HG02938 (cell line): ENCODE measurements around the gene C4orf33.
"Not testable (repeated sequence)": the region's sequence is repeated elsewhere in the genome, so short reads cannot be mapped to it uniquely, and the experiment has no call there.

Experiments used
- ATAC-seq: cut with Tn5 transposase; IDR thresholded peaks from one replicate; pipeline ENCODE4 v1.9.1; 2021; ENCODE audit warnings: mild to moderate bottlenecking, moderate library complexity; ENCODE audit not compliant: unreplicated experiment

Gene C4orf33

GRCh38 chr4:129126614-129127013 lies 30.7 kb downstream of the C4orf33 start:
- ATAC-seq = not testable (repeated sequence)

DNA sequence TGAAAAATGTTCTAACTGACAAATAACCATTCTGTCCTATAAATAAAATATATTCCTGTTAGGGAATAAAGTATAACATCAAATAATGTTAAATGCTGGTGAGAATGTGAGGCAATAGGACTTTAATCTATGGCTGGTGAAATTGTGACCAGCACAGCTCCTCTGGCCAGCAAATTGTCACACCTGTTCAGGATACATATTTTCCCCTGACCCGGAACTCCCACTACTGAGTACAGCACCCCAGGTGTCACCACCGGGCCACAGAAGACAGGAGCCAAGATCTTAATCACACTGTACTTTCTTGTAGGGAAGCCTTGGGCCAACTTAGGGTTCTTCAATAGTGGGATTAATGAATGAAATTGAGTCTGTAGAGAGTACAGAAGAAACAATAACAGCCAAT lies 33.2 kb downstream of the C4orf33 start:
- ATAC-seq = no peak

DNA sequence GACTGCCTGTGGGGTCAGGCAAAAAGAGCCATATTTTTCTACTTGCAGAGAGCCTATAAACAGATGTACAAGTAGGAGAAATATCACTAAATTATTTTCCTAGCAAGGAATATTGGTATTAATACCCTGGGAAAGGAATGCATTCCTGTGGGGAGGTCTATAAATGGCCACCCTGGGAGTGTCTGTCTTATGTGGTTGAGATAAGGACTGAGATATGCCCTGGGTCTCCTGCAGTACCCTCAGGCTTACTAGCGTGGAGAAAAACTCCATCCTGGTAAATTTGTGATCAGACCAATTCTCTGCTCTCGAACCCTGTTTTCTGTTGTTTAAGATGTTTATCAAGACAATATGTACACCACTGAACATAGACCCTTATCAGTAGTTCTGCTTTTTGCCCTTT lies 35.4 kb downstream of the C4orf33 start:
- no peak for ATAC-seq

GRCh38 chr4:129136433-129136832 lies 40.5 kb downstream of the C4orf33 start:
- no peak for ATAC-seq

DNA sequence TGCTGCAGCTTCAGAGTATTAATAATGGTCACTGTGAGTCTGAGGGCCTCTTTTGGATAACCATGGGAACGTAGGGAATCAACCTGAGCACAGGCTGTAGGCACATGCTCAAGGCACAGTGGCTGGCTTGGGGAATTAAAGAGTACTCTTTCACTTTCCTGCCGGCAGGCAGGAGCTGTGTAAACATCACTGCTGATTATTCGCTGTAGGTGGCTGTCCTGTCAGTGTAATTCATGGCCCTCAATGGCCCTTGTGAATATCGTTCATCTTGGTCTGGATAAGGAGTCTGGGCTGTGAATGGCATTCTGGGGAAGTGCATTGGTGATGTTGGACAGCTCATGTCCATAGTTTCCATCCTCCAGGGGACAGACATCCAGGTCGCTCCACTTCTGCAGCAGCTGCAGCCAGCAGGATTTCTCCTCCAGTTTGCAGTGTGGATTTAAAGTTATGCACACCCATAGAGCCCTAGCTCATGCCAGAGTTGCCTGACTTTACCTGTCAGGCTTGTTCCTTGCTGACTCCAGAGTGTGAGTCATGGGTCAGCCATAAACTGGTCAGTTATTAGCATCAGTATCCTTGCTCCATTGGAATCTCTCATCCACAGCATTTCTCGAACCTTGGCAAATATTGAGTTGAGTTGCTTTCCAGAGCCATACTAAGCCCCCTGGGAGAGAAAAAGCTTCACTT lies 43.0 kb downstream of the C4orf33 start:
- ATAC-seq = no peak

DNA sequence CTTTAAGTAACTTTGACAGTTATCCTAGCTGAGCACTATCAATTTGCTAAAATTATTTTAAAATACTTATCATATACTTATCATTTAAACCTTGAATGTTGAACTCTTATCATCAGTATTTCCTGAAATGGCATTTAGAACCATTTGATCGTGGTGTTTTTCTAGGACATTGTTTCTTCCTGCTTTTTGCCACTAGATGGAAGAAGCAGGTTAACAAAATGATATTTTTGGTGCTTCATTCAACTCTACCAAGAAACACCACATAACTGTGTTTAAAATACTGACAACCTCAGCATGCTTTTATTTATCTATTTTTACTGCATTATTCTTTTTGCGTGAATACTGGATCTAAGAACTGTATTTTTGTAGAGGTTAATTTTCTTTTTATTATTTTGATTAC lies 44.6 kb downstream of the C4orf33 start:
- ATAC-seq = no peak

- ATAC-seq = no peak
Observed at GRCh38 chr4:129143359-129143758, 47.4 kb downstream of the C4orf33 start.

- ATAC-seq = no peak
Observed at GRCh38 chr4:129144755-129145206, 48.8 kb downstream of the C4orf33 start.

- no peak for ATAC-seq
Observed at GRCh38 chr4:129145222-129145730, 49.3 kb downstream of the C4orf33 start.

- no peak for ATAC-seq
Observed at GRCh38 chr4:129146639-129147038, 50.7 kb downstream of the C4orf33 start.

GRCh38 chr4:129148892-129149291 lies 52.9 kb downstream of the C4orf33 start:
- ATAC-seq = no peak

DNA sequence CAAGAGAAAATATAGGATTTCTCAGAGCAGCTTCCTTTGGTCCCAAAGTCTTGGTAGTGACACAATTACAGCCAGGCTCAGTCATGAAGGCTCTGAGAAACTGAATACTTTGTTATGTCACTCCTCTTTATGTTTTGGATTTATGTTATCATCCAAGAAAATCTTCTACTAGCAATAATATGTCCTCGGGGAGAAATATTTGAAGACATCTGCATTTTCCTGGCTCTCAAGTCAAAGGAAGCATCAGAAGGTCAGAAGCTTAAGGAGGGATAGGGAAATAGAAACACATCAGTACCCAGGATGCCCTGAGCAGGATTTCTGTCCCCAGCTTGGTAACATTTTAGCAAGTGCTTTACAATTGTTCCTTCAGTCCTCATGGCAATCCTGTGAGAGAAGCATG lies 54.0 kb downstream of the C4orf33 start:
- ATAC-seq = no peak

DNA sequence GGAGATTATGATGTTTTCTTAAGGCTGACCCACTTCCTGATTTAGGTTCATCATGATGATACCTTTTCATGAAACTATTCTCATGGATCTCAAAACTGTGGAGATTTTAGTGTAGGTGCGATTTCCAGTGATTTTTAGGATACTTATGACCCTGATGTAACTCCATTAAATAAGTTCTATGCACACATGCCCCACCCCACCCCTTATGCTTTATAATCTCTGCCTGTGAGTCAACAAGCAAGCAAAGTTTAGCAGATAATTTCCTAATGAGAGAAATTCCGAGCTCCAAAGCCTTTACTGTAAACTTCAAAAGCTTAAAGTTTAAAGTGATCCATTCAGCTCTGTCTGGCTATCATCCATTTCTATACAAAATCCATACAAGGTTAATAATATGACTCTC lies 56.4 kb downstream of the C4orf33 start:
- ATAC-seq = no peak

GRCh38 chr4:129153700-129154099 lies 57.7 kb downstream of the C4orf33 start:
- no peak for ATAC-seq

GRCh38 chr4:129162450-129162849 lies 66.5 kb downstream of the C4orf33 start:
- ATAC-seq = no peak

GRCh38 chr4:129163427-129163826 lies 67.5 kb downstream of the C4orf33 start:
- ATAC-seq = no peak

GRCh38 chr4:129164243-129164642 lies 68.3 kb downstream of the C4orf33 start:
- no peak for ATAC-seq
